SK-N-MC (cell line): ENCODE results near the gene TMEM30B.
A peak's percentile ranks its signal among the peaks of the same experiment; 100 is the strongest.

ENCODE experiments used
- EZH2 ChIP-seq: fragments of 200-600 bp; sonication (generic); IDR thresholded peaks from one replicate; pipeline ENCODE4 v1.6.1; 2017; ENCODE audit warnings: antibody characterized with exemption
- POLR2AphosphoS5 ChIP-seq: IDR thresholded peaks from 2 replicates; pipeline ENCODE4 v1.6.1; 2012; ENCODE audit warnings: mild to moderate bottlenecking, low read depth, low read length, borderline replicate concordance

- TF ChIP-seq EZH2 (peak; percentile 38), POLR2AphosphoS5 (no peak)
These were observed 41.1 kb upstream of the TMEM30B start for GRCh38 chr14:61322011-61322798.
